NCI-H1092 treated with DMSO at 0.1 percent for 48 hours (cell line): Measurements from ENCODE around the gene PRDM16.

Experiments
- DNase-seq: peaks from one replicate; lab custom pipeline; 2025; lab: John Stamatoyannopoulos, UW

Gene PRDM16

DNA sequence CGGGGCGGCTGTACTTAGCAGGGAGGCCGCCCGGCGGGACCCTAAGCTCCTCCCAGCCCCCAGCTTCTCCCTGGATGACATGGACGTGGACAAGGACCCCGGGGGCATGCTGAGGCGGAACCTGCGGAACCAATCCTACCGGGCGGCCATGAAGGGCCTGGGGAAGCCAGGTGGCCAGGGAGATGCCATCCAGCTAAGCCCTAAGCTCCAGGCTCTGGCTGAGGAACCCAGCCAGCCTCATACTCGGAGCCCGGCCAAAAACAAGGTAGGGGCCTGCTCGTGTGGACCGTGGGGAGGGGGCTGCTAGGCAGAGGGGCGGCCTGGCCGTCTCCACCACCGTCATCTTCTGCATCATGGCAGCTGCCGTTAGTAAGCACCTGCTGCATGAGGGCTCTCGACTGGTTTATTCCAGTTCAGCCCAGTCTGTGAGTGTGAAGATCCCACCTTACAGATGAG, 394.4 kb downstream of the PRDM16 start:
- DNase-seq, result no peak

DNA sequence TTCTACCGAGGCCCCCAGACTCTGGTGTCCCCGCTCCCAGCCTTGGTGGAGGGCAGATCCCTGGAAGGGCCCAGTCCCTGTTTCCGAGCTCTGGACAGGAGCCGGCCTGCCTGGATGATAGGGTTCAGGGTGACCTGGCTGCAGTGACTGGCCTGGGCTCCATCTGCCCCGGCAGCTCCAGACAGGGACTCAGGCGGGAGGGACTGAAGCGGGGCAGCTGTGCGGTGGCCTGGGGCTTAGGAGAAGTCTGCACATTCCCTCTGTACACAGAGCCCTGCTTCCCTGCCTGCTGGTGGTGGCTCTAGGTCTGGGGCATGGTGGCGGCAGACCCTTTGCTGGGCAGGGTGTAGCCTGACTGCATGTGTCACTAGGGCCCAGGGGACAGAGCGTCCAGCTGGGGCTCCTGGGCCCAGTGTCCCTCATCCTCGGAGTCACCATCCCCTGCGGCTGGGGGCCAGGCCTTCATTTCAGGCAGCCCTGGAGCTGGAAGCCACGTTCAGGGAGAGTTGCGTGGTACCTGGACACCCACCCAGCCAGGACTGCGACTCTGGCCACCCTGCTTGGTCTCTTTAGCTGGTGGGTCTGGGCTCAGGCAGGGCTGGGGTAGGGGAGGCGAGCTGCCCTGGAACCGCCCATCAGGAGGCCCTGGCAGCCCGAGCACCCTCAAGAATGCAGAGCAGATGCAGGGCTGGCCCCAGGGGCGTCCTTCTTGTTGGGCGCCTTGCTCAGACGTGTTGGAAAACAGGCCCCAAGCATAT, 395.1 kb downstream of the PRDM16 start:
- no peak for DNase-seq

DNA sequence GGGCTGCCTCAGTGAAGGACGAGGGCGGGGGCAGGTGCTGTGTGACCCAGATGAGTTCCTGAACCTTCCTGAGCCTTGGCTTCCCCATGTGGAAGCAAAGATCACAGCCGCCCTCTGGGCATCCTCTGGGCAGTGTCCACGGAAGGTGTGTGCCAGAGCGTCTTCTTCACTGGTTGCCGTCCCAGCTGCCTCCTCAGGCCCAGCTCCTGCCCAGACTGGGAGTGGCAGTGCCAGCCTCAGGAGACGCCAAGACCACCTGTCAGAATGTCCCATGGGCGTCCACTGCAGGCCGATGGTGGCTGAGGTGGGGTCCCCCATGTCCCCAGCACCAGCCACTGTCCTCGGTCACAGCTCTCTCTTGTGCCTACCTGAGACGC, 395.6 kb downstream of the PRDM16 start:
- no peak for DNase-seq

DNA sequence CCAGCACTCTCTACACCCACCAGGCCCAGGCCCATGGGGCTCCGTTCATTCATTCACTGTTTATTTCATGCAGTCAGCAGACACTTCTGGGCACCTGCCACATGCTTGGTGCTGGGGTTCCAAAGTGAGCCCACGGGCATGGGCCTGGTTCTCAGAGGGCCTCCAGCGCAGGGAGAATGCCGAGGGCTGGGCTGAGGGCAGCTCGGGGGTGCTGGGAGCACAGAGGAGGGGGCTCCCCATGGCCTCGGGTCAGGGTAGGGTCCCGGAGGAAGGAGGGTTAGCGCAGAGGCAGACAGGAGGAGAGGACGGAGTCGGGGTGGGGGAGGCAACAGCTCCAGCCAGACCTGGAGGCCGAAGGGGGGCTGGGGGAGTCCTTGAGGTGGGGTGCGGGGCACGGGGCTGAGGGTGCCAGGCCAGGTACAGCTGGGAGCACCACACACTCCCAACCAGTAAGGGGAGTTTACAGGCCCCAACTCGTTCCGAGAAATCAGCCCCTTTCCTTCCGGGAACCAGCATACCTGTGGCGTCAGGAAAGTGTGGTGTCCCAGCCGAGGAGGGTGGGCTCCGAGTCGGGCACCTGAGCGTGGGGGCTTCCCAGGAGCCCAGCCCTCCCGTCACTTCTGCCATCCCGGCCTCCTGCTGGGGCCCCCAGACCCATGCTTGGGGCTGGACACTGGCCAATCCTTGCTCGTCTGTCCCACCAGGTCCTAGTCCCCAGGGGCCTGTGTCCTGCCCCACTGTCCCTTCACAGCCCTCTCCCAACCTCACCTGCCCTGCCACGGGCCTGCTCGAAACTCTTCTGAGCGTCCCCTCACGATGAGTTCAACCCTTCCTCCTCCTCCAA, 396.3 kb downstream of the PRDM16 start:
- DNase-seq, result no peak

DNA sequence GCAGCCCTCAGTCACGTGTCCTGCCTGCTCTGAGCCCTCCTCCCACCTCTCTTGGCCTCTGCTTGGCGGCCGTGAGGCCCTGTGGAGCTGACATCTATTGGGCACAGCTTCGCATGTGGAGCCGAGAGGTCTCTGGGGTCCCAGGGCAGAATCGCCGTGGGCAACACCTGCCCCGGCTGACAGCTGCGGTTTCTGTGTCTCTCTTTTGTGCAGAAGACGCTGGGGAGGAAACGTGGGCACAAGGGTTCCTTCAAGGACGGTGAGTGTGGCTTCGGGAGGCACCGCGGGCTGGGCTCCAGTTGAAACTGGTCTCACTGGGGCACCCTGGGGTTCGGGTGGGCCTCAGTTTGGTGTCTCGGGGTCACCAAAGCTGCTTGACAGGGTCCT, 396.9 kb downstream of the PRDM16 start:
- no peak for DNase-seq

DNA sequence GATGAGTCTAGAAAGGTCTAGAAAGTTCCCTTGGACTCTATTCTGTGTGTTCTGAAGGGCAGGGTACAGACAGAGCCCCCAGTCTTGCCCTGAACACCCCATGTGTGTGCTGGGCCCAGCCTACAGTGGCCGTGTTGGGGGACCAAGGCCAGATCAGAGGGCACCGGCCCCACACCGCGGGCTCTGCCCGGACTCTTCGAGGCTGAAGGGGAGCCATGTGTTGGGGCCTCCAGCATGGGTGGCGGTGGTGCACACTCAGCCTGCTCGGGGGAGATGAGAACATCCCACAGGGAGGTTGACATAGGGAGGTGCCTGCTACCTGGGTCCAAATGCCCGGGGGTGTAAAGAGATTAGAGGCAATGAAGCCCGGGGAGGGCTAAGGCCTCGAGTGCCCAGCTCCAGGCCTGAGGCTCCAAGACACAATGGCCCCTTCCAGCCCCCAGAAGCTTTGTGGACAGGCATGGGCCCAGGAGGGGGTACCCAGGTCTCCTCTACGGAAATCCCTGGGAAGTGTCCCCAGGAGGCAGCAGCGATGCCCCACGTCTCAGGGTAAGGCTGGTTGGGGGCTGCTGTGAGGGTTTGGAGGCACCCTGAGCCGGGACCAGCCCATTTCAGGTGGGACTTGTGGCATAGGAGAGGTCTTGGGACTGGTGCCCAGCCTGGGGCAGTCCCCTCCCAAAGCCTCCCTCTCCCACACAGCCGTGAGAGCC, 397.5 kb downstream of the PRDM16 start:
- no peak for DNase-seq

DNA sequence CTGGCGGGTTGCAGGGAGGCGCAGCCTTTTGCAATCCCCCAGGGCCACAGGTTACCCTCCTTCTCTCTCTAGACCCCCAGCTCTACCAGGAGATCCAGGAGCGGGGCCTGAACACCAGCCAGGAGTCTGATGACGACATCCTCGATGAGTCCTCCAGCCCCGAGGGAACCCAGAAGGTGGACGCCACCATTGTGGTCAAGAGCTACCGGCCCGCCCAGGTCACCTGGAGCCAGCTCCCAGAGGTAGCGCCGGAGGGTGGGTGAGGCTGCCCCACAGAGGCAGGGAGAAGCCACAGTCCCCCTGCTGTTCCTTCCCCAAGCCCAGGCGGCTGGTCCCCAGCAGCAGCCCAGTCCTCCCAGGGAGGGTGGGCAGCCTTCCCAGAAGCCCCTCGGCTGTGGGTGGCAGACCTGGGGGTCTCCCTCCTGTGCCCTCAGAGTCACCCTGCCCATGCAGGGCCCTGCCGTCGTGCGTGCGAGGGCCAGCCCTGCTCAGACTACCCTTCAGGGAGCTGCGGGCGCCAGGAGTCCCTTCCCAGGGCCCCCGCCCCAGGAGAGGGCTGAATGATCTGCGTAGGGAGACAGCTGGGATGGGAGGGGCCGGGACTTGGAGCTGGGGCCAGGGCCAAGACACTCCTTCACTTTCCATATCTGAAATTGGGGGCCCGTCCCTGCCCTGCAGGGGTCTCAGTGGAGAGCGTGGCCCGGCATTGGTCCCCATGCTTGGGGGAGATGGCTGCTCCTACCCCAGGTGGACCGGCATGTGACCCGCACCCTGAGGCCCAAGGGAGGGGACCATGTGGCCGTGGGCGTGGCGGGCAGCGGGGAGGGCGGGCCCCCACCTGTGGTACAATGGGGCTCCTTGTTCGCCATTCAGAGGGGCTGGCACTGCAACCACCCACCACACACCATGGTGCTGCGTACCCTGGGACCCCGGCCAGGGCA, 398.4 kb downstream of the PRDM16 start:
- DNase-seq, result no peak

DNA sequence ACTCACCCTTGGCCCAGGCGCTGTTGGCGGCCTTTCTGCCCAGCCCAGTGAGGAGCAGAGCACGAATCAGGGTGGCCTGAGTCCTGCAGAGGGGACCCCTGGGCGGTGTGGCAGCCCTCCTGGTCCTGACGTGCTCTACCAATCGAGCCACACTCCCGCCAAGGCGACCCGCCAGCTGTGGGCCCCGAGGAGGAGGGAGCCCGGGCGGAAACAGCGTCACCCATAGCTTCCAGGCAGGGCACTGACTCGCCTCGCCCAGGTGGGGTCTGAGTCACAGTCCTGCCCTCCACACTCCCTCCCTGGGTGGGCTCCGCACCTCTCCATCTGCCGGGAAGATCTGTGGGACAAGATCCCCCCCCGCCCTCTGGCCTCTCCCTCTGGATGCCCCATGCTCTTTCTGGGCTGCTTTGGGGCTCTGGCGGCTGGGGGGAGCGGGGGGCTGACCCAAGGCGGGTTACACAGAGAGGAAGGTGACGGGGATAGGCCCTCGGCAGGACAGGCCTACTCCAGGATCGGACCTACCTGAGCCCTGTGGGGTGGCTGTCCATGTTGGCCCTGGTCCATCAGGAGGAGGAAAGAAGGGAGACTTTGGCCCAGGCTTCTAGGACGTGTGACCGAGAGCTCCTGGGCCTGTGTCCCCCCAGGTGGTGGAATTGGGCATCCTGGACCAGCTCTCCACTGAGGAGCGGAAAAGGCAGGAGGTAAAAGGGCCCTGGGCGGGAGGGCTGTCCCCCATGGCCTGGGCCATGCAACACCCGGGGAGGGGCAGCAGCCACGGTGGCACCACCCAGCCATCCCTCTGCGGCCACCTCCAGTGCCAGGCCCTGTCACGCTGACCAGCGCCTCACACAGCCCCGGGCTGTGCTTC, 399.5 kb downstream of the PRDM16 start:
- DNase-seq, result no peak

DNA sequence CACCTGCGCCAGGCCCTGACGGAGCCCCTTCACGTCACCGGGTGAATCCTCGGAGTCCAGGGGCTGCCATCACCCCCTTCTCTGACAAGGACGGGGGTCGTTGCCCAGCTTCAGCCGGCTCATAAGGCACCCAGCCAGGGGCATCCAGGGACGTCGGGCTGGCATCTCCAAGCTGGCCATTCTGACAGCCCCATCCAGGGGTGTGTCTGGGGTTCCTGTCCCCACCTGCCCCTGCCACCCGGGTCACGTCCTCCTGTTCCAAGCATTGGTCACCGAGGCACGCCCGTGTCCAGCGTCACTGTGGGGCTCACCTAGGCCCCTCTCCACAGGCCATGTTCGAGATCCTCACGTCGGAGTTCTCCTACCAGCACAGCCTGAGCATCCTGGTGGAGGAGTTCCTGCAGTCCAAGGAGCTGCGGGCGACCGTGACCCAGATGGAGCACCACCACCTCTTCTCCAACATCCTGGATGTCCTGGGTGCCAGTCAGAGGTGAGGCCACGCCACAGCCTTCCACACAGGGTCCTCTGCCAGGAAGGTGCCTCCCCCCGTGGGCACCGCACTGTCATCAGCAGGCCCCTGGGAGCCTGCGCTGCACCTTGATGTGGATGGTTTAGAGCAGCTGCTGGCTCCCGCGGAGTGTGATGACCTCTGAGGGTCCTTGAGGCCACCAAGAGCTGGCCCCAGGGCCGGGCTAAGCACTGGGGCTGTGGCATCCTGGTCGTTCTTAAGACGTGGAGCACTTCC, 400.3 kb downstream of the PRDM16 start:
- no peak for DNase-seq

DNA sequence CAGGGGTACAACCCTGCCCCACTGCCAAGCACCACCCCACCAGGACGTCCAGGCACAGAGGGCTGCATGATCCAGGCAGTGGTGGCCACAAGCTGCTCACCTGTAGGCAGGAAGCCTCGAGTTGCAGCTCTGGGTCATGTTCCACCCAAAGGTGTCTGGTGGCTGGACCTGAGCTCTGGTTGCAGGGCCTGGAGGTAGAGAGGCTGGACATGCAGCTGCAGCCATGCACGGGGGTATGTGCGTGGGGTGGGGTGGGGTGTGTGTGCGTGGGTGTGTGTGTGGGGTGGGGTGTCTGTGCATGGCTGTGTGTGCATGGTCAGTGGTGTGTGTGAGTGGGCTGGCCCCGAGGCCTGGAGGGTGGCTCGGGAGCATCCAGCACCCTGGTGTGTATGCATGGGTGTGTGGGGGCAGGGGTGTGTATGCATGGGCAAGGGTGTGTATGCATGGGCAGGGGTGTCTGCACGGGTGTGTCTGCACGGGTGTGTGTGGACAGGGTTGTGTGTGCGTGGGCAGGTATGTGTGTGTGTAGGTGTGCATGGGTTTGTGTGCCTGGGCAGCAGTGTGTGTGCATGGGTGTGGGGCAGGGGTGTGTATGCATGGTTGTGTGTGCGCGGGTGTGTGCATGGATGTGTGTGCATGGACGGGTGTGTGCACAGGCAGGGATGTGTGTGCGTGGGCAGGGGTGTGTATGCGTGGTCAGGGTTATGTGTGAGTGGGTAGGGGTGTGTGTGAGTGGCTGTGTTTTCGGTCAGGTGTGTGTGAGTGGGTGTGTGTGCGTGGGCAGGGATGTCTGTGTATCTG, 401.0 kb downstream of the PRDM16 start:
- no peak for DNase-seq

DNA sequence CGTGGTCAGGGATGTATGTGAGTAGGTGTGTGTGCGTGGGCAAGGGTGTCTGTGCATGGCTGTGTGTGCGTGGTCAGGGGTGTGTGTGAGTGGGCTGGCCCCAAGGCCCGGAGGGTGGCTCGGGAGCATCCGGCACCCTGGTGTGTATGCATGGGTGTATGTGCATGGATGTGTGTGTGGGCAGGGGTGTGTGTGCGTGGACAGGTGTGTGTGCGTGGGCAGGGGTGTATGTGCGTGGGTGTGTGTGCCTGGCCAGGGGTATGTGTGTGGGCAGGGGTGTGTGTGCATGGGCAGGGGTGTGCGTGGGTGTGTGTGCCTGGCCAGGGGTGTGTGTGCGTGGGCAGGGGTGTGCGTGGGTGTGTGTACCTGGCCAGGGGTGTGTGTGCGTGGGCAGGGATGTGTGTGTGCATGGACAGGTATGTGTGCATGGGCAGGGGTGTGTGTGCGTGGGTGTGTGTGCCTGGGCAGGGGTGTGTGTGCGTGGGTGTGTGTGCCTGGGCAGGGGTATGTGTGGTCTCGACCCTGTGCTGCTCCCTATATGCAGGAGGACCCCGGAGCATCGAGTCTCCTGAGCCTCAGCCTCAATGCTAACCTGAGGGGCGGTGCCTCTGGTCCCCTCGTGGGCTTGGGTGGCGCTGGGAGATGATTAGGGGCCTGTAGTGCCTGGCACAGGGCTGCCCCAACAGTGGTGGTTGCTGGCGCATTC, 401.8 kb downstream of the PRDM16 start:
- no peak for DNase-seq

DNA sequence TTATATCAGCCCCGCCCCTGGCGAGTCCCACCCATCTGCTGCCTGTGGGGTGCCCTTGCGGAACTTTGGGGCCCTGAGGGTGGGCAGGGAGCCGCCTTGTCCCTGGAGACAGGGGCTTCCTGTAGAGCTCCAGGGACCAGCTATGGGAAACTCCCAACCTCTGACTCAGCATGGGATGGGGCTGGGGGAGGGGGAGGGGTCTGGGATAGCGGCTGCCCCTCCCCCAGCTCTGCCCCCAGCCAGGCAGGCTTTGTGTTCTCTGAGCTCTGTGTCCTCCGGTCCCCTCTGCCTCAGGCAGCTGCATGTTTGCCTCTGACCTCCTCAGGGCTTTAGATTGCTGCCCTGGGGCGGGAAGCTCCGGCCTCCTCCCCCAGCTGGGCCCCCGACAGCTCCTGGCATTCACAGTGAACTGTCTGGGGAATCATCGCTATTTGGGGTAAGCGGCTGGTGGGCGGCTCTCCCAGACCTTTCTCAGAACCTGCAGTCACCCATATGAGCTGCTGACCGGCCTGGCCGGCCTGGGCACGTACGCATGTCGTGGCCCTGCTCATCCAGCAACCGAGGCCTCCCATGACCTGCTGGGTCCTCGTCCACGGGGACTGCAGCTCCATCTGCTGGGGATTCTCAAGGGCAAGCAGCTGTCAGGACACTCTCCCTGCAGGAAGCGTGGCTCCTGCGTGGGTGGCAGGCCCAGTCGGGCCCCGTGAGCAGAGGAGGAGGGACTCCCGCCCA, 402.5 kb downstream of the PRDM16 start:
- DNase-seq, result no peak

DNA sequence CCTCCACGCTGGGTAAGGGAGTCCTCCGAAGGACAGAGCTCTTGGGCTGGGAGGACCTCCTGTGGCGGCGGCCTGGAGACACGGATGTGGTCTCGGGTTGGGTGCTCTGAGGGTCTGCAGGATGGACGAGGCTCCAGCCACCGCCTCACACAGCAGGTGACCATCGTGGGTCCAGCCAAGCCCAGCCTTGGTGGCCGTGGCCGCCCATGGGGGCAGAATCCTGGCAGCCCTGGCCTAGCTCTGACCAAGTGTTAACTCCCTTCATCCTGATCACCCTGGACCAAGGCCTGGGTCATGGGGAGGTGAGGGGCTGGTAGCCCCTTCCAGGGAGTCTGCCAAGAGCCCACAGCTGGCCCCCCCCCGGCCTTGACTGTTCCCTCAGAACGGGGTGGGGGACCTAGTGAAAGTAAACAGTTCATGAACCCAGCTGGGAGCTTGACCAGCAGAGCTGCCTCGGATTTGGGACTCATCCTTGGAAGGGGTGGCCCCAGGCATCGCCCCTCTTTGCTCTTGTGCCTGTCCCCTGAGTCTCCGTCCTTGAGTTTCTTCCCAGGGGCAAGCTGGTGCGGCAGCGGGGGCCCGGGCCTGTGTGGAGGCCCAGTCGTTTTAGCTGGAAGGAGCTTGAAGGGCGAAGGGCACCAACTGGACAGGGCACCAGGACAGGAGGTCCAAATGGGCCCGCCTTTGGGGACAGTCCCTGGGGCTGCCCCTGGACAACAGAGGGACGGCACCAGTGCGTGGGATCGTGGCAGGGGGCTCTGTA, 403.3 kb downstream of the PRDM16 start:
- no peak for DNase-seq

DNA sequence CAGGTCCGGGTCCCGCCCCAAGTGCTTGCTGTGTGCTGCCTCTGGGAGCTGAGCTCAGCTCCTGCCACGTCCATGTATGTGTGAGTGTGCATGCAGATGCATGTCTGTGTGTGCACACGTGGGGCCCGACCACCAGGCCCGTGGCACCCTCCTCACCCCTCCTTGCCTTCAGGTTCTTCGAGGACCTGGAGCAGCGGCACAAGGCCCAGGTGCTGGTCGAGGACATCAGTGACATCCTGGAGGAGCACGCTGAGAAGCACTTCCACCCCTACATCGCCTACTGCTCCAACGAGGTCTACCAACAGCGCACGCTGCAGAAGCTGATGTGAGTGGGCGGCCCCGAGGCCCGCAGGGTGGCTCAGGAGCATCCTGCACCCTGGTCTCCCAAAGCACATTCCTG, 403.9 kb downstream of the PRDM16 start:
- no peak for DNase-seq

DNA sequence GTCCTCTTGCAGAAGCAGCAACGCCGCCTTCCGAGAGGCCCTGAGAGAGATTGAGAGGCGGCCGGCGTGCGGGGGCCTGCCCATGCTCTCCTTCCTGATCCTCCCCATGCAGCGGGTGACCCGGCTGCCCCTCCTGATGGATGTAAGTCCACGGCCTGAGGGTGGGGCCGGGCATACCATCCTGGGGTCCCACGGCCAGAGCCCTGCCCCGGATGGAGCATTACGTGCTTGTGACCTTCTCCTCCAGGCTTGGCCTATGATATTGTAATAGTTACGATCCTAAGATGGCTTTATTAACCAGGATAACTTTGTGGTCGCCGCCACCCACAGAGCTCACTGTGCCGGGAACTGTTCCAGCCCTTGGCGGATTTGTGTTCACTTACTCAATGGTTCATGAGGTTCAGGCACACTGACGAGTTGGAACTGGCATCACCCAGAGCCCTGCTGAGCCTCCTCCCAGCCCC, 404.4 kb downstream of the PRDM16 start:
- no peak for DNase-seq

DNA sequence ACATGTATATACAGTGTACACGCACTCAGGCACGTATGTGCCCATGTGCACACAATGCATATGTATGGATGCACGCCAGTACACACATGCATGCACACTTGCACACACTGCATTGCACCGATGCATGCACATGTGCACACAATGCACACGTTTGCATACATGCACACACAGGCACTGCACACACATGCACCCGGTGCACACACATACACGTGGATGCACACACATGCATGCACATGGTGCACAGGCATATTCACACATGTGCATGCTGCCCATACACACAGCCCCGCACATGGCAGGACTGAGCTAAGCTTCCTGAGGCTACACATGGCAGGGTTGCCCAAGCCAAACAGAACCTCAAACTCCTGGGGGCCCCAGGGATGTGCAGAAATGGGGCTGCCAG, 405.0 kb downstream of the PRDM16 start:
- DNase-seq, result no peak

DNA sequence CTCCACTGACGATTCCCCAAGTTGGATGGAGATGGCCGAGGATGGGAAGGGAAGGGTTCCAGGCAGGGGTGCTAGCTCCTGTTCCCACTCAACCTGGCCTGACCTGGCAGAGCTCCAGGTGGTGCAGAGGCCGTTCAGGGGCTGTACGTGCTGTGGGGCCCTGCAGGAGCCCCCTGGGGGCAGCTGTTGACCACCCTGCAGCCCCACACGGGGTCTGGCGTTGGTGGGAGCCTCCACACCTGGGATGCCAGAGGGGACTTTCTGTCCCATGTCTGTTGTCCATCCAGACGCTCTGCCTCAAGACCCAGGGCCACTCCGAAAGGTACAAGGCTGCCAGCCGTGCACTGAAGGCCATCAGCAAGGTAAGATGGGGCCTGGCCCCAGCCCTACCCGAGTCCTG, 405.4 kb downstream of the PRDM16 start:
- DNase-seq, result no peak
